K562 (cell line): Measurements from ENCODE around the gene TXNDC8. TPM values are rescaled to one million over a fixed set of nuclear protein-coding genes. Genes with fewer than 3 reads are reported as not detected.

Experiments
- ATAC-seq: fragments of 200-7000 bp; cut with Tn5 transposase; 3 replicates; pipeline ENCODE4 v1.9.1; 2020; ENCODE audit warnings: moderate library complexity
- BruUV-seq: library from RNA; stranded (reverse); fragments of 400-500 nt; replicated peaks from 2 replicates; lab custom pipeline; 2021; lab: Mats Ljungman, UMichigan
- CTCF ChIA-PET: fragments of 300-600 bp; formaldehyde crosslinking; extraction: SDS; loops from one replicate; lab custom pipeline; 2021; ENCODE audit warnings: low intra/inter-chr PET ratio; lab: Yijun Ruan, JAX
- POLR2A ChIA-PET: fragments of 300-600, 350-650 bp; sonication (Branson Sonifier 250); formaldehyde crosslinking; extraction: SDS; loops from one replicate; lab custom pipeline; 2021; ENCODE audit warnings: antibody characterized with exemption, inconsistent platforms; lab: Yijun Ruan, JAX
- DNase-seq, 4 experiments: peaks; one replicate each; pipeline versions ENCODE4 v3.0.0 to v3.0.0-alpha.2; 2011 to 2018; ENCODE audit warnings: low spot score in 3 of 4, mixed read lengths in 3 of 4; ENCODE audit errors: extremely low read depth in 1 of 4
- FAIRE-seq: peaks from 2 replicates; lab custom pipeline; 2011; peaks lifted over from hg19 to GRCh38; lab: Jason Lieb, UNC
- H2AFZ ChIP-seq: 2 replicates; pipeline ENCODE4 v1.6.0; 2011; ENCODE audit warnings: low read depth, low read length, control low read depth, inconsistent platforms
- H3K27ac ChIP-seq: fragments of 200-600 bp; 3 replicates; pipeline ENCODE4 v1.8.0; 2011; ENCODE audit warnings: low read depth, mild to moderate bottlenecking, control low read depth, inconsistent platforms, low read length, moderate library complexity, mixed read lengths; ENCODE audit errors: extremely low read depth
- H3K27me3 ChIP-seq, 2 experiments: fragments of 300-600 bp in 1 of 2; 2 replicates in 1 of 2; 3 replicates in 1 of 2; pipeline versions ENCODE4 v1.6.0 to v1.8.0; 2011; ENCODE audit warnings: inconsistent platforms in 2 of 2, low read length in 2 of 2, mild to moderate bottlenecking in 1 of 2, mixed read lengths in 1 of 2, moderate library complexity in 1 of 2; ENCODE audit not compliant: control insufficient read depth in 2 of 2, insufficient read depth in 2 of 2
- H3K36me3 ChIP-seq: fragments of 300-600 bp; 3 replicates; pipeline ENCODE4 v1.8.0; 2011; ENCODE audit warnings: mild to moderate bottlenecking, low read length, inconsistent platforms; ENCODE audit not compliant: control insufficient read depth, insufficient read depth
- H3K4me1 ChIP-seq, 2 experiments: fragments of 200-600 bp in 1 of 2; replicated peaks in 1 of 2; 2 replicates in 1 of 2; 3 replicates in 1 of 2; pipeline versions ENCODE4 v1.5.1 to v1.8.0; 2011; ENCODE audit warnings: inconsistent platforms in 2 of 2, low read length in 2 of 2, mild to moderate bottlenecking in 1 of 2, mixed read lengths in 1 of 2, moderate library complexity in 1 of 2; ENCODE audit not compliant: control insufficient read depth in 2 of 2, insufficient read depth in 2 of 2
- H3K4me2 ChIP-seq: 2 replicates; pipeline ENCODE4 v1.6.1; 2011; ENCODE audit warnings: low read length, control low read depth, inconsistent platforms, mixed read lengths; ENCODE audit not compliant: insufficient read depth
- H3K4me3 ChIP-seq: fragments of 200-600 bp; sonication (generic), shearing (Covaris generic); 2 replicates; pipeline ENCODE4 v1.5.1; 2016; ENCODE audit warnings: control low read depth, inconsistent platforms
- H3K79me2 ChIP-seq: fragments of 200-600 bp; 3 replicates; pipeline ENCODE4 v1.8.0; 2011; ENCODE audit warnings: low read length, inconsistent platforms; ENCODE audit not compliant: control insufficient read depth, insufficient read depth
- H3K9ac ChIP-seq, 2 experiments: 2 replicates each; pipeline versions ENCODE4 v1.6.0 to v1.6.1; 2011; ENCODE audit warnings: low read depth in 2 of 2, low read length in 2 of 2, control low read depth in 1 of 2, inconsistent platforms in 1 of 2, mild to moderate bottlenecking in 1 of 2, mixed read lengths in 1 of 2; ENCODE audit not compliant: insufficient read depth in 1 of 2
- H3K9me1 ChIP-seq: one replicate; pipeline ENCODE4 v1.6.0; 2011; ENCODE audit warnings: inconsistent platforms, mild to moderate bottlenecking, low read length, moderate library complexity; ENCODE audit not compliant: control insufficient read depth, insufficient read depth
- H3K9me3 ChIP-seq: replicated peaks from 2 replicates; pipeline ENCODE4 v1.5.1; 2011; ENCODE audit warnings: low read depth, low read length, inconsistent platforms; ENCODE audit not compliant: control insufficient read depth, insufficient read depth
- H4K20me1 ChIP-seq: replicated peaks from 2 replicates; pipeline ENCODE4 v1.6.1; 2011; ENCODE audit warnings: low read length, inconsistent platforms, mixed read lengths; ENCODE audit not compliant: control insufficient read depth, insufficient read depth
- ARID3B ChIP-seq: fragments of 250-450 bp; sonication (Bioruptor Pico); IDR thresholded peaks from 2 replicates; pipeline ENCODE4 v1.4.0; 2020; ENCODE audit warnings: borderline replicate concordance
- DPF2 ChIP-seq: fragments of 450-650 bp; IDR thresholded peaks from 2 replicates; pipeline ENCODE4 v1.6.1; 2016
- KDM4B ChIP-seq, 2 experiments: fragments of 450-650 bp in 1 of 2; sonication (generic) in 1 of 2; IDR thresholded peaks; 2 replicates each; pipeline ENCODE4 v1.6.1; 2016 to 2017; ENCODE audit warnings: borderline replicate concordance in 2 of 2, antibody characterized with exemption in 1 of 2, low read depth in 1 of 2, mild to moderate bottlenecking in 1 of 2
- KLF10 ChIP-seq: fragments of 250-450 bp; sonication (Bioruptor Pico); IDR thresholded peaks from 2 replicates; pipeline ENCODE4 v1.6.1; 2021; ENCODE audit warnings: matching md5 sums
- RBM15 ChIP-seq: fragments of 200-400 bp; formaldehyde crosslinking; IDR thresholded peaks from 2 replicates; pipeline ENCODE4 v1.6.1; 2018; ENCODE audit warnings: mild to moderate bottlenecking, low read length, moderate library complexity; ENCODE audit not compliant: insufficient read depth
- RFX7 ChIP-seq: fragments of 250-450 bp; sonication (Bioruptor Pico); IDR thresholded peaks from 2 replicates; pipeline ENCODE4 v1.5.1; 2021; ENCODE audit warnings: mild to moderate bottlenecking
- STAG1 ChIP-seq: sonication (generic); formaldehyde crosslinking; IDR thresholded peaks from 2 replicates; pipeline ENCODE4 v1.5.0; 2020; ENCODE audit warnings: missing genetic modification reagents, borderline replicate concordance
- SUPT5H ChIP-seq: fragments of 450-650 bp; IDR thresholded peaks from 2 replicates; pipeline ENCODE4 v1.6.1; 2016
- XRCC4 ChIP-seq: IDR thresholded peaks from one replicate; pipeline ENCODE4 v1.6.1; 2011; ENCODE audit not compliant: insufficient read depth, insufficient read length; ENCODE audit errors: extremely low read depth
- ZBTB34 ChIP-seq: fragments of 250-450 bp; sonication (Bioruptor Pico); IDR thresholded peaks from 2 replicates; pipeline ENCODE4 v1.8.0; 2021; ENCODE audit warnings: mild to moderate bottlenecking, moderate library complexity
- ZNF197 ChIP-seq: fragments of 200-800 bp; sonication (Bioruptor generic); IDR thresholded peaks from 2 replicates; pipeline ENCODE4 v1.6.1; 2016; ENCODE audit warnings: low read depth, missing genetic modification characterization, missing compliant biosample characterization
- WGBS: fragments of 100-300 bp; shearing (Covaris generic); methylation state at CpG from one replicate; pipeline ENCODE4 v1.1.6; 2016; ENCODE audit warnings: low coverage, mixed read lengths; ENCODE audit not compliant: insufficient coverage; ENCODE audit errors: missing lambda C conversion rate; 5-methylcytosine and 5-hydroxymethylcytosine counted together
- in situ Hi-C: fragments of 300-500 bp; cut with MboI; formaldehyde crosslinking; loops from 4 replicates; pipeline ENCODE4 v1.15.0; 2018; ENCODE audit warnings: inconsistent platforms, mixed read lengths
- intact Hi-C: fragments of 100-400 bp; cut with micrococcal nuclease; formaldehyde crosslinking; loops from 2 replicates; pipeline ENCODE4 v1.14.2; 2022
- polyA plus RNA-seq, 8 experiments: library from polyadenylated mRNA; depleted of rRNA in 4 of 8; stranded (reverse) in 5 of 8; unstranded in 3 of 8; fragments of >200 nt; fragmentation: Nextera tagmentation in 2 of 8; fragmentation: Illumina TruSeq in 1 of 8; extraction: Ambion mirVana in 2 of 8; extraction: Trizol in 1 of 8; gene quantifications; 2 replicates each; pipeline versions ENCODE4 v1.2.1 to v1.2.3, GENCODE V29; 2011 to 2014; ENCODE audit warnings: inconsistent platforms in 1 of 8, missing spikeins in 1 of 8
- total RNA-seq, 7 experiments: library from RNA; depleted of rRNA in 6 of 7; stranded (reverse); fragments of >200 nt in 6 of 7; fragmentation: Illumina TruSeq in 2 of 7; extraction: Trizol in 2 of 7; gene quantifications; 2 replicates each; pipeline versions ENCODE4 v1.2.1 to v1.2.3, GENCODE V29; 2011 to 2021; ENCODE audit warnings: low replicate concordance in 1 of 7

The TXNDC8 gene
- total and polyA plus RNA-seq, 9 of the 15 experiments (the other 6 are each of a cell fraction or from before 2014, with no cell fraction given): not detected

DNA sequence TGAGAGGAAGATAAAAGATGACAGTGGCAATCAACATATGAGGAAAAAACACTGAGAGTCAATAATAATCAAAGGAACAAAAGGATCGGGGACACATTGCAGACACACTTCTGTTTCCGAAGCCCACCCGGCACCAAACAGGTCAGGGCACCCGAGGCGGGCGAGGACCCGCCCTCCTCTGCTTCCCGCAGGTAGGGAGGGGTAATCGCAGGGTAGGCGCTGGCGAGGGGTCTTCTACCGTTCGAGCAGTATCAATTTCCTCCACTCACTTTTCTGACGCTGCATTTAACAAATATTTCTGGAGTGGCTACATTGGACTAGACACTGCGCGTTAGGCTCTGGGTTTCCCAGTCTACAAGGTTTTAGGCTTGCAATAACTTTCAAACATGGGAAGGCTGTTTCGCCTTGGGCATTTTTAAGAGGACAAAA lies 82.6 kb downstream of the TXNDC8 start:
- peak overlapping the region; percentile 91 for H3K4me3 ChIP-seq
- ATAC-seq: peak; percentile 6; the same call in 1 of the 3 replicates
- TF ChIP-seq DPF2: 0 out of 2 replicates have a peak, but pooled peaks have one; percentile 9
- no peak for TF ChIP-seq ARID3B (CRISPR knock-in tag)
- TF ChIP-seq STAG1: no peak
- no peak for TF ChIP-seq SUPT5H
- TF ChIP-seq XRCC4: no peak
- no peak for TF ChIP-seq ZBTB34 (CRISPR knock-in tag)
- no peak for TF ChIP-seq RFX7 (CRISPR knock-in tag)
- no peak for TF ChIP-seq RBM15
- no peak for TF ChIP-seq ZNF197
- 0 out of 4 replicates have a peak, but pooled peaks of 1 of the 2 experiments have one; percentile 20 for TF ChIP-seq KDM4B (IDR thresholded peaks at IDR 0.05; ENCODE audit: borderline replicate concordance in 2 of 2, low read depth in 1 of 2)
- TF ChIP-seq KLF10 (CRISPR knock-in tag): 0 out of 2 replicates have a peak, but pooled peaks have one; percentile 23
- TF ChIP-seq, all 486 proteins: peak for 3
- H3K9me1 ChIP-seq: no peaks in the 10 kb centered on the region
- H3K9ac ChIP-seq: peak overlapping the region; percentile 96 to 97
- FAIRE-seq: no peak
- H3K9me3 ChIP-seq: no peaks in the 10 kb centered on the region
- no peaks in the 10 kb centered on the region for H3K27me3 ChIP-seq
- no peak overlapping the region for H2AFZ ChIP-seq
- WGBS: 0% methylated on average over 17 of the region's 17 CpGs
- POLR2A ChIA-PET: no interaction called here
- DNase-seq: no peak
- H3K36me3 ChIP-seq: peaks cover 33% of the 10 kb centered on the region
- peaks cover 34% of the 10 kb centered on the region for H4K20me1 ChIP-seq
- intact Hi-C loops: loop anchor here (5.0 kb wide), 1 partner anchor 117 kb away; no protein-coding TSS in a partner anchor
- H3K4me2 ChIP-seq: peak overlapping the region; percentile 94
- no TSS peak for BruUV-seq
- in situ Hi-C loops: no loop called here
- CTCF ChIA-PET: no interaction called here
- peaks cover 80% of the 10 kb centered on the region for H3K79me2 ChIP-seq
- peaks cover 15 to 39% of the 10 kb centered on the region in 2 experiments for H3K4me1 ChIP-seq
- peak overlapping the region; percentile 97 for H3K27ac ChIP-seq
